Ramos (cell line): ENCODE data around the gene SNAI1.

Experiments used
- in situ Hi-C: fragments of 300-500 bp; cut with MboI; formaldehyde crosslinking; loops from one replicate; pipeline ENCODE4 v1.14.3; 2022; ENCODE audit warnings: low sequenced_read_pairs; ENCODE audit not compliant: unreplicated experiment

The SNAI1 gene

DNA sequence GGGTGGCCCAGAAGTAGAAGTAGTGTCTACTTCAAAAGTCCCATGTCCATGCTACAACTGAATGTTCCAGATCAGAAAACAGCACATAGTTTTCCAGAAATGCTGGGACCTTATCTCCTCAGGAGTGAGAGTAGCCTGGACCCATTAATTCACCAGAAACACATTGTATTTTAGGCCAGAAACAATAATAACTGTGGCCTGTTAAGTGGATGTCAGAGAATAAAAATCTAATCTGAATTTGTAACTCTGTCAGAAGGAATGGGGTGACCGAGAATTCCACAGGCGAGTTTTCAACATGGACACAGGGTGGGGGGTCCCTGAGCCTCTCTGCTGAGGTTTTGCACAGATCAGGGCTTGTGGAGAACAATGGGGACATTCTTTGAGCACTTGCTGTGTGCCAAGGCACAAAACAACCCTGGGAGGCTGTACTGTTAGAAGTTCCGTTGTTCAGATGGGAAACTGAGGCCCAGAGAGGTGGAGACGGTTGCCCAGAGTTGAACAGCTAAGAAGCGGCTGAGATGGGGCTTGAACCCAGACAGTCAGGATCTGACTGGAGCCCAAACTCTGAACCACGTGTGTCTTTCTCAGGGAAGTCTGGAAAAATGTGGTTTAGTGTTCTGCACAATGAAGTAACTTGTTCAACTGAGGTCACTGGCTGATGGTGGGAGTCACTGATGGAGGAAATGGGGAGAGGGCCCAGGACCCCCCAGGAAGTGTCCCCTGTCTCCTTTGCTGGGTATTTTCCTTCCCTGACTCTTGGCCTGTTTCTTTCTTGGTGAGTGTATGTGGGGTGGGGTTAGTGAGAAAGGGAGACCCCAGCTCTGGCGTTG is 44.2 kb downstream of the SNAI1 start:
- in situ Hi-C loops: no loop called here

DNA sequence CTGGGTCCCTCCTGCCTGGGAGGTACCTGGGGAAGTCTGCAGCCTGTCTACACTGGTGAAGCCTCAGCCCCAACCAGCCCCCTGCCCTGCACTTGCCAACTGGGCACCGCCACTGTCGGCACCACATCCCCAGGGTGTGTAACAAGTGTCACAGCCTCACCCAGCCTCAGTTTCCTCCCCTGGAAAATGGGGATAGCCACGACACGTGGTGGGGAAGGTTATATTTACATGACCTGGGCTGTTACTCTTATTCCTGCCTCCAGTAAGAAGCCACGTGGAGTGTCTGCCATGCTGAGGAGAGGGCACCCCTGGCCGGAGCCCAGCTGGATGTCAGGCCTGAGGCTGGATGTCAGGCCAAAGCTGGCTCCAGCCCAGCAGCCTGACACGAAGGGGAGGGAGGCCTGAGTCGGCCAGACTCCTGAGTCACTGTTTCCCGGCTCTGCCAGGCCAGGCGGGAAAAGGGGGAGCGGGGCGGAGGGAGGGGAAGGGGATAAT is 44.9 kb downstream of the SNAI1 start:
- in situ Hi-C loops: no loop called here

DNA sequence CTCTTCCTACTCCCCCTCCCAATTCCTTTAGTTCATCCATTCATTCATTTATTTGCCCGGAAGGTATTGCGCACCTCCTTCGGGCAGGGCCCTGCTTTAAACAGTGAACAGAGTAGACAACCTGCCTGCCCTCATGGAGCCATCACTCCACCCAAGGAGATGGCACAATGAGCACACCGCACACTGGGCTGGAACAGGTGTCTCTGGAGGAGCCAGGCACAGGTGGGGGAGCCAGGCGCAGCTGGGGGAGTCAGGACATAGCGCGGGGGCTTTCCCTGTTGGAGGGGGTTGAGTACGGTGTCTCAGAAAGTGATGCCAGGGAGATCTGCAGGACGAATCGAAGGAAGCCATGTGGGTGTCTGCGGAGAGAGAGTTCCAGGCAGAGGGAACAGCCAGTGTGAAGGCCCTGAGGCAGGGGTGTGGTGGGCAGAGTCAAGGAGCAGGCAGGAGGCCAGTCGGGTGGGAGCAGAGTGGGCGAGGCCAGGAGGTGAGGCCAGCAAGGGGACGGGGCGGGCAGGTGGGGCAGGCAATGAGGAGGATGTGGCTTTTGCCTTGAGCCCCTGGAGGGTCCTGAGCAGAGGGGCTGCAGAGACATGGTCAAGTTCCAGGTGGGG is 46.4 kb downstream of the SNAI1 start:
- in situ Hi-C loops: no loop called here

DNA sequence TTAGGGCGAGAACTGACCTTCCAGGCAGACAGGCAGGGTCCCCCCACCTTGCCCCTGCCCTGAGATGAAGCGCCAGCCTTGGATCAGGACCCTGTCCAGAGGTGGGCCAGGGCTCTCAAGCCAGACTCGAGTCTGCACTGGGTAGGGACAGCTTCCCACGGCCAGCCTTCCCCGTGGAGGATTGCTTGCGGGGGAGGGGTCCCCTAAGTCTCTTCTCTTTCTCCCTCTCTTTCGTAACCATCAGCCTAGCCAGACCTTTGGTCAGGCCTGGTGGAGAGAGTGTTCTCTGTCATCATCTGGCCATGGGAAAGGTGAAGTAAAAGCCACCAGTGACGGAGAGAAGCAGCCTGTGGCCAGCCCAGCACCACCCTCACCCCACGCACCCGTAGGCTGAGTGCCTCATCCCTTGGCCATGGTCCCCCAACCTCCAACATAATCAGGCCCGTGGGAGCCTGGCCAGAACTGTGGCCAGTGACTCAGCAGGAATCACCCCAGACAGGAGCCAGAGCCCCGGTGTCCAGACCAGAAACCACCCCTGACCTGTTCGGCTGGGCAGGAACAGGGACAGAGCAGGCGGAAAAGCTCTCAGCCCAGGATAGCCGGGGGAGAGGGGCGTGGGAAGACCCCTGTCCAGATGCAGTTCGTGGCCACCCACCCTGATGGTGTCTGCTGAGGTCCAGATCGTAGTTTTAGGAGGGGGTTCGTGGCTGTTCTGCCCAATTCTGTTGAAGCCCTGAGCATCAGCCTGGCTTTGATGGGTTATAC is 47.1 kb downstream of the SNAI1 start:
- in situ Hi-C loops: no loop called here

DNA sequence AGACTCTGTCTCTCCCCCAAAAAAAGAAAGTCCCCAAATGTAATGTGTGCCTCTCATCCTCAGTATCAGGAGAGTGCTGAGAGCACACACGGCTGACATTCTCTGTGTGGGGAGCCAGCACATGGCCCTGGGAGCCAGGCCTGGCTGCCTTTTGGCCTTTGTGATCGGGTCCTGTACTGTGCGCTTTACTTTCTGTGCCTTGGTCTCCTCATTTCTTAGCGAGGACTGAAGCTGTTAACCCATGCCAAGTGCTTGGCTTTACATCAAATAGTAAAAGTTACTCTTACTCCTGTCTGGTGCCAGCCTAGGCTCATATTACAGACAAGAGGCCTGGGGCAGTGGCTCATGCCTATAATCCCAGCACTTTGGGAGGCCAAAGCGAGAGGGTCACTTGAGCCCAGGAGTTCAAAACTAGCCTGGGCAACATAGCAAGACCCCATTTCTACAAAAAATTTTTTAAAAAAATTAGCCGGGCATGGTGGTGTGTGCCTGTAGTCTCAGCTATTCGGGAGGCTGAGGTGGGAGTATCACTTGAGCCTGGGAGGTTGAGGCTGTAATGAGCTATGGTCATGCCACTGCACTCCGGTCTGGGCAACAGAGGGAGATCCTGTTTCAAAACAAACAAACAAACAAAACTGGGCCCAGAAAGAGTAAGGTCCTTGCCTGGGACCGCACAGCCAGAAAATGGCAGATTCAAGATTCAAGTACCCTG is 50.3 kb downstream of the SNAI1 start:
- in situ Hi-C loops: no loop called here

DNA sequence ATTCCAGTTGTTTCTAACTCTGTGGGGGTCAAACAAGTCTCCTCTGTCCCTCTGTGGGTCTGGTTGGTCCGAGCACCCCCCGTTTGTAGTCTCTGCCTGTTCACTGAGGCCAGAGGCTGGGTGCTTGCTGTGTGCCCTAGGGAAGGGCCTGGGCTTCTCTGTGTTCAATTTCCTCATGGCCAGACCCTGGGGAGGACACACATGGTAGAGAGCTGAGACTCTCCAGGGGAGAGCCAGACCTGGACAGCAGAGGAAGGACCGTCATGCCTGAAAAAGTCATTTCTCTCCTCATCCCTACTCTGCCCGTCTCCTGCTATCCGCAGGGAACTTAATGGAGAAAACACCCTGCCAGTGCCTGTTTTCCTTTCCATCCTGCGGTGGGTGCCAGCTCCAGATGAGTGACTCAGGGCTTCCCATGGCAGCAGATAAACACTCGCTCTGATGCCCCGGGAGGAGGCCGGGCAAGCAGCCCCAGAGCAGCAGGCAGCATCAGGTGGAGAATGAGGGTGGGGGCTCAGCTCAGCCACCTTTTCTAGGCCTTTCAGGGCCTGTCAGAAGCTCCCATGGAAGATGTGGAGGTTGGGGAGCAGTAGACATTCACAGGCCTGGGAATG is 51.9 kb downstream of the SNAI1 start:
- in situ Hi-C loops: no loop called here

DNA sequence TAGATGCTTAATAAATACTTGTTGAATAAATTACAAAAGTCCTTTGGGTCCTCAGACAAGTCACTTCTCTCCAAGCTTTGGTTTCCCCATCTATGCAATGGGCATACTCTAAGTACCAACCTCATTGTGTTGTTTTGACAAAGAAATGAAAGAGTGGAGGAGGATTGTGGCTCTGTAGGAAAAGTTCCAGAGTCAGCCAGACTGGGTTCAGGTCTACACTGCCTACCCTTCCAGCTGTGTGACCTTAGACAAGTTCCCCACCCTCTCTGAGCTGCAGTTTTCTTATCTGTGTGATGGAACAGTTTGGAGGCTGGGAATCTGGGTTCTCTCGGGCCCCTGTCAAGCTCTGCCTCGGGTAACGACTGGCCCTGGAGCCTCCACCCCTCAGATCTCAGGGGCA is 53.9 kb downstream of the SNAI1 start:
- in situ Hi-C loops: no loop called here

DNA sequence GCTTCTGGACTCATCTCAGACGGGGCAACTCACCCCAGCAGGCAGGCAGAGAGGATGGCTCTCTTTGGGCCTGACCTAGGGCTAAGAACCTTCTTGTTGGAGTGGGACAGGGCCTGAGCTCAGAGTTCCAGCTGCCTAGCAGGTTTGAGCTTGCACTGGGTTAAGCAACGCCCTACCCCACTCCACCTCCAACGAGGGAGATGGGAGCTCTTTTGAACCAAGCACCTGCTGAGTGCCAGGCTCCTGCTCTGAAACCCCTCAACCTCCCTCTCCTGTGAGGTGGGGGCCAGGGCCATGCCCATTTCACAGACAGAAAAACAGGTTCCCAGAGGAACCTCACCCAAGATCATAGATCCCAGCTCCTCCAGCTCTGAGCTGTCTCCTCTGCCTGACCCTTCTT is 54.3 kb downstream of the SNAI1 start:
- in situ Hi-C loops: no loop called here

DNA sequence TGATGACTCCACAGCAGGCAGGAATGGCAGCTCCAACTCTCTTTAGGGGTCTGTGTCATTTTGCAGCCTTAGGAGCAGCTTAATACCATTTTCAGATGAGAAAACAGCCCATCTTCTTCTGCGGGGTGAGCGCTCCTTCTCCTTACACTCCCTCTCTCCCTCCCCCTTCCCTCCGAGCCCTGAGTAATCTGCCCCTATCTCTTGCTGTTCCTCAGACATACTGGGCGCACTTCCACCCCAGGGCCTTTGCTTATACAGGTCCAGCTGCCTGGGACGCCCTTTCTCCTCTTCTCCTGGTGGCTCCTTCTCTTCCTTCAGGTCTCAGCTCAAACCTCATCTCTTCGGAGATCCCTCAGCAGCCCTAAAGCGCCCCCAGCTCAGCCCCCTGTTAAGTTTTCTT is 54.8 kb downstream of the SNAI1 start:
- in situ Hi-C loops: no loop called here

DNA sequence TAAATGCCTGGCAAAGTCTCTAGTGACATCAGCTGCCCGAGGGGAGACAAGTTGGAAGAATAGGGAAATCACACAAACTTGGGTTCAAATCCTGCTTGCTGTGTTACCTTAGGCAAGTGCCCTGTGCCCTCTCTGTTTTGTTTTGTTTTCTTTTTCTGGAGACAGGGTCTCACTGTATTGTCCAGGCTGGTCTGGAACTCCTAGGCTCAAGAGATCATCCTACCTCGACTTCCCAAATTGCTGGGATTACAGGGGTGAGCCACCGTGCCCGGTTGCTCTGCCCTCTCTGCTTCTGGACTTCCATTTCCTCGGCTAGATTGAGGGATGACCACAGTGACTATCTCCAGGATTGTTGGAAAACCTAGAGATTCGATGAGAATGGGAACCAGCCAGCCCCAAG is 55.4 kb downstream of the SNAI1 start:
- in situ Hi-C loops: no loop called here
